ENCODE measurements around the gene WWC2. TPM values are rescaled to one million over a fixed set of nuclear protein-coding genes. Genes with fewer than 3 reads are reported as not detected.

The WWC2 gene
- total RNA-seq, 4 donors from 2014 or later = 24.3 to 50.7 (median 41.8) TPM

GRCh38 chr4:183241721-183242151 is 142.7 kb downstream of the WWC2 start:
- no peak for TF ChIP-seq CTCF (IDR thresholded peaks at IDR 0.05; ENCODE audit: low read depth)

- TF ChIP-seq CTCF (IDR thresholded peaks at IDR 0.05; ENCODE audit: low read depth) = no peak
These were observed 143.2 kb downstream of the WWC2 start for GRCh38 chr4:183242291-183242690.

GRCh38 chr4:183244019-183244418 is 145.0 kb downstream of the WWC2 start:
- TF ChIP-seq CTCF (IDR thresholded peaks at IDR 0.05; ENCODE audit: low read depth) = no peak

- TF ChIP-seq CTCF (IDR thresholded peaks at IDR 0.05; ENCODE audit: low read depth) = no peak
These were observed 145.4 kb downstream of the WWC2 start for GRCh38 chr4:183244506-183244905.

GRCh38 chr4:183248201-183248600 is 149.1 kb downstream of the WWC2 start:
- TF ChIP-seq CTCF (IDR thresholded peaks at IDR 0.05; ENCODE audit: low read depth) = no peak

- TF ChIP-seq CTCF (IDR thresholded peaks at IDR 0.05; ENCODE audit: low read depth) = no peak
These were observed 150.8 kb downstream of the WWC2 start for GRCh38 chr4:183249854-183250253.

- TF ChIP-seq CTCF (IDR thresholded peaks at IDR 0.05; ENCODE audit: low read depth) = no peak
These were observed 151.8 kb downstream of the WWC2 start for GRCh38 chr4:183250831-183251230.

All from subcutaneous adipose tissue (tissue), 4 donors.